Measurements from ENCODE around the gene ALDH4A1.

The ALDH4A1 gene

GRCh38 chr1:18918417-18918816 is 16.1 kb upstream of the ALDH4A1 start:
- TF ChIP-seq CTCF (IDR thresholded peaks at IDR 0.05; ENCODE audit: control insufficient read depth, extremely low read depth, insufficient read depth), result no peak
- DNase-seq (ENCODE audit: low read depth), result no peak
- H3K4me3 ChIP-seq (ENCODE audit: low read depth, low read length), result no peak overlapping the region

GRCh38 chr1:18917071-18917799 is 14.9 kb upstream of the ALDH4A1 start:
- DNase-seq (ENCODE audit: low read depth), result no peak
- no peak overlapping the region for H3K4me3 ChIP-seq (ENCODE audit: low read depth, low read length)
- no peak for TF ChIP-seq CTCF (IDR thresholded peaks at IDR 0.05; ENCODE audit: control insufficient read depth, extremely low read depth, insufficient read depth)

GRCh38 chr1:18915341-18915740 is 13.0 kb upstream of the ALDH4A1 start:
- no peak overlapping the region for H3K4me3 ChIP-seq (ENCODE audit: low read depth, low read length)
- no peak for DNase-seq (ENCODE audit: low read depth)
- TF ChIP-seq CTCF (IDR thresholded peaks at IDR 0.05; ENCODE audit: control insufficient read depth, extremely low read depth, insufficient read depth), result no peak

GRCh38 chr1:18913065-18913835 is 10.9 kb upstream of the ALDH4A1 start:
- H3K4me3 ChIP-seq (ENCODE audit: low read depth, low read length), result no peak overlapping the region
- no peak for DNase-seq (ENCODE audit: low read depth)
- TF ChIP-seq CTCF (IDR thresholded peaks at IDR 0.05; ENCODE audit: control insufficient read depth, extremely low read depth, insufficient read depth), result peak; percentile 65

GRCh38 chr1:18912550-18912949 is 10.2 kb upstream of the ALDH4A1 start:
- TF ChIP-seq CTCF (IDR thresholded peaks at IDR 0.05; ENCODE audit: control insufficient read depth, extremely low read depth, insufficient read depth), result no peak
- H3K4me3 ChIP-seq (ENCODE audit: low read depth, low read length), result no peak overlapping the region
- DNase-seq (ENCODE audit: low read depth), result no peak

- no peak for DNase-seq (ENCODE audit: low read depth)
- no peak overlapping the region for H3K4me3 ChIP-seq (ENCODE audit: low read depth, low read length)
- TF ChIP-seq CTCF (IDR thresholded peaks at IDR 0.05; ENCODE audit: control insufficient read depth, extremely low read depth, insufficient read depth), result no peak
These were observed 6.8 kb upstream of the ALDH4A1 start for GRCh38 chr1:18908911-18909771.

All from LNCaP clone FGC (cell line).